Hematopoietic multipotent progenitor cell treated with erythropoietin and hydrocortisone succinate and interleukin-3 and kit ligand, for 6 days (in vitro differentiated cells): Measurements from ENCODE around the gene AIRE.
"Not testable (repeated sequence)": the region's sequence is repeated elsewhere in the genome, so short reads cannot be mapped to it uniquely, and the experiment has no call there.

Experiments
- DNase-seq: peaks from one replicate; pipeline ENCODE4 v3.0.0-alpha.2; 2015

The AIRE gene

GRCh38 chr21:44338971-44339910 lies 53.6 kb downstream of the AIRE start, which contains the start of gene CFAP410:
Gene CFAP410 (minus strand): TSS chr21:44339390. CDS start chr21:44339194, 196 bp downstream.
- DNase-seq = peak; percentile 96

- DNase-seq = not testable (repeated sequence)
Measured at GRCh38 chr21:44341726-44342458, 56.2 kb downstream of the AIRE start.

GRCh38 chr21:44342981-44343380 lies 57.3 kb downstream of the AIRE start:
- DNase-seq = not testable (repeated sequence)

GRCh38 chr21:44344541-44345183 lies 59.0 kb downstream of the AIRE start:
- DNase-seq = no peak

- DNase-seq = no peak
Measured at GRCh38 chr21:44345495-44345894, 59.8 kb downstream of the AIRE start.

GRCh38 chr21:44347911-44348451 lies 62.3 kb downstream of the AIRE start:
- no peak for DNase-seq
